GM18517 (cell line): ENCODE measurements around the gene CCDC73.
"Not testable (repeated sequence)": the region's sequence is repeated elsewhere in the genome, so short reads cannot be mapped to it uniquely, and the experiment has no call there.

Experiments
- ATAC-seq: cut with Tn5 transposase; IDR thresholded peaks from one replicate; pipeline ENCODE4 v1.9.1; 2021; ENCODE audit warnings: mild to moderate bottlenecking, moderate library complexity; ENCODE audit not compliant: unreplicated experiment

CCDC73 gene

GRCh38 chr11:32708978-32709377 is 85.5 kb downstream of the CCDC73 start:
- not testable (repeated sequence) for ATAC-seq

GRCh38 chr11:32706985-32707741 is 87.3 kb downstream of the CCDC73 start:
- ATAC-seq = peak; percentile 98

- ATAC-seq = no peak
Observed at GRCh38 chr11:32705309-32706033, 89.0 kb downstream of the CCDC73 start.

GRCh38 chr11:32704775-32705174 is 89.7 kb downstream of the CCDC73 start:
- ATAC-seq = no peak

- ATAC-seq = no peak
Observed at GRCh38 chr11:32704261-32704660, 90.2 kb downstream of the CCDC73 start.

- ATAC-seq = no peak
Observed at GRCh38 chr11:32701616-32702015, 92.8 kb downstream of the CCDC73 start.

- no peak for ATAC-seq
Observed at GRCh38 chr11:32698579-32698978, 95.9 kb downstream of the CCDC73 start.

GRCh38 chr11:32671051-32671450 is 123.4 kb downstream of the CCDC73 start:
- no peak for ATAC-seq

GRCh38 chr11:32659672-32660071 is 134.8 kb downstream of the CCDC73 start:
- ATAC-seq = no peak

- no peak for ATAC-seq
Observed at GRCh38 chr11:32658639-32659406, 135.6 kb downstream of the CCDC73 start.

GRCh38 chr11:32643526-32643925 is 150.9 kb downstream of the CCDC73 start:
- no peak for ATAC-seq

GRCh38 chr11:32641361-32641760 is 153.1 kb downstream of the CCDC73 start:
- no peak for ATAC-seq

GRCh38 chr11:32635819-32636218 is 158.6 kb downstream of the CCDC73 start:
- no peak for ATAC-seq

GRCh38 chr11:32630844-32631243 is 163.6 kb downstream of the CCDC73 start:
- no peak for ATAC-seq

- no peak for ATAC-seq
Observed at GRCh38 chr11:32616903-32617302, 177.6 kb downstream of the CCDC73 start.

- no peak for ATAC-seq
Observed at GRCh38 chr11:32615422-32615821, 179.0 kb downstream of the CCDC73 start.

- no peak for ATAC-seq
Observed at GRCh38 chr11:32613500-32614151, 180.8 kb downstream of the CCDC73 start.

GRCh38 chr11:32610797-32611352 is 183.6 kb downstream of the CCDC73 start:
- no peak for ATAC-seq

- not testable (repeated sequence) for ATAC-seq
Observed at GRCh38 chr11:32608826-32609225, 185.6 kb downstream of the CCDC73 start.

- ATAC-seq = no peak
Observed at GRCh38 chr11:32606220-32606619, 188.2 kb downstream of the CCDC73 start.
